K562 (cell line): ENCODE data around the gene ASB7. TPM values are rescaled to one million over a fixed set of nuclear protein-coding genes. Genes with fewer than 3 reads are reported as not detected.

Source experiments
- ATAC-seq: fragments of 200-7000 bp; cut with Tn5 transposase; 3 replicates; pipeline ENCODE4 v1.9.1; 2020; ENCODE audit warnings: moderate library complexity
- BruUV-seq: library from RNA; stranded (reverse); fragments of 400-500 nt; replicated peaks from 2 replicates; lab custom pipeline; 2021; lab: Mats Ljungman, UMichigan
- CTCF ChIA-PET: fragments of 300-600 bp; formaldehyde crosslinking; extraction: SDS; loops from one replicate; lab custom pipeline; 2021; ENCODE audit warnings: low intra/inter-chr PET ratio; lab: Yijun Ruan, JAX
- POLR2A ChIA-PET: fragments of 300-600, 350-650 bp; sonication (Branson Sonifier 250); formaldehyde crosslinking; extraction: SDS; loops from one replicate; lab custom pipeline; 2021; ENCODE audit warnings: antibody characterized with exemption, inconsistent platforms; lab: Yijun Ruan, JAX
- DNase-seq, 4 experiments: peaks; one replicate each; pipeline versions ENCODE4 v3.0.0 to v3.0.0-alpha.2; 2011 to 2018; ENCODE audit warnings: low spot score in 3 of 4, mixed read lengths in 3 of 4; ENCODE audit errors: extremely low read depth in 1 of 4
- FAIRE-seq: peaks from 2 replicates; lab custom pipeline; 2011; peaks lifted over from hg19 to GRCh38; lab: Jason Lieb, UNC
- H2AFZ ChIP-seq: 2 replicates; pipeline ENCODE4 v1.6.0; 2011; ENCODE audit warnings: low read depth, low read length, control low read depth, inconsistent platforms
- H3K27ac ChIP-seq: fragments of 200-600 bp; 3 replicates; pipeline ENCODE4 v1.8.0; 2011; ENCODE audit warnings: low read depth, mild to moderate bottlenecking, control low read depth, inconsistent platforms, low read length, moderate library complexity, mixed read lengths; ENCODE audit errors: extremely low read depth
- H3K27me3 ChIP-seq, 2 experiments: fragments of 300-600 bp in 1 of 2; 2 replicates in 1 of 2; 3 replicates in 1 of 2; pipeline versions ENCODE4 v1.6.0 to v1.8.0; 2011; ENCODE audit warnings: inconsistent platforms in 2 of 2, low read length in 2 of 2, mild to moderate bottlenecking in 1 of 2, mixed read lengths in 1 of 2, moderate library complexity in 1 of 2; ENCODE audit not compliant: control insufficient read depth in 2 of 2, insufficient read depth in 2 of 2
- H3K36me3 ChIP-seq: fragments of 300-600 bp; 3 replicates; pipeline ENCODE4 v1.8.0; 2011; ENCODE audit warnings: mild to moderate bottlenecking, low read length, inconsistent platforms; ENCODE audit not compliant: control insufficient read depth, insufficient read depth
- H3K4me1 ChIP-seq, 2 experiments: fragments of 200-600 bp in 1 of 2; replicated peaks in 1 of 2; 2 replicates in 1 of 2; 3 replicates in 1 of 2; pipeline versions ENCODE4 v1.5.1 to v1.8.0; 2011; ENCODE audit warnings: inconsistent platforms in 2 of 2, low read length in 2 of 2, mild to moderate bottlenecking in 1 of 2, mixed read lengths in 1 of 2, moderate library complexity in 1 of 2; ENCODE audit not compliant: control insufficient read depth in 2 of 2, insufficient read depth in 2 of 2
- H3K4me2 ChIP-seq: 2 replicates; pipeline ENCODE4 v1.6.1; 2011; ENCODE audit warnings: low read length, control low read depth, inconsistent platforms, mixed read lengths; ENCODE audit not compliant: insufficient read depth
- H3K4me3 ChIP-seq: fragments of 200-600 bp; sonication (generic), shearing (Covaris generic); 2 replicates; pipeline ENCODE4 v1.5.1; 2016; ENCODE audit warnings: control low read depth, inconsistent platforms
- H3K79me2 ChIP-seq: fragments of 200-600 bp; 3 replicates; pipeline ENCODE4 v1.8.0; 2011; ENCODE audit warnings: low read length, inconsistent platforms; ENCODE audit not compliant: control insufficient read depth, insufficient read depth
- H3K9ac ChIP-seq, 2 experiments: 2 replicates each; pipeline versions ENCODE4 v1.6.0 to v1.6.1; 2011; ENCODE audit warnings: low read depth in 2 of 2, low read length in 2 of 2, control low read depth in 1 of 2, inconsistent platforms in 1 of 2, mild to moderate bottlenecking in 1 of 2, mixed read lengths in 1 of 2; ENCODE audit not compliant: insufficient read depth in 1 of 2
- H3K9me1 ChIP-seq: one replicate; pipeline ENCODE4 v1.6.0; 2011; ENCODE audit warnings: inconsistent platforms, mild to moderate bottlenecking, low read length, moderate library complexity; ENCODE audit not compliant: control insufficient read depth, insufficient read depth
- H3K9me3 ChIP-seq: replicated peaks from 2 replicates; pipeline ENCODE4 v1.5.1; 2011; ENCODE audit warnings: low read depth, low read length, inconsistent platforms; ENCODE audit not compliant: control insufficient read depth, insufficient read depth
- H4K20me1 ChIP-seq: replicated peaks from 2 replicates; pipeline ENCODE4 v1.6.1; 2011; ENCODE audit warnings: low read length, inconsistent platforms, mixed read lengths; ENCODE audit not compliant: control insufficient read depth, insufficient read depth
- BRD4 ChIP-seq: fragments of 200-600 bp; sonication (generic); IDR thresholded peaks from 2 replicates; pipeline ENCODE4 v1.6.1; 2017; ENCODE audit warnings: inconsistent platforms
- HMG20B ChIP-seq: fragments of 250-450 bp; sonication (Bioruptor Pico); IDR thresholded peaks from 2 replicates; pipeline ENCODE4 v1.5.0; 2021; ENCODE audit warnings: mild to moderate bottlenecking
- ILF3 ChIP-seq: fragments of 450-650 bp; IDR thresholded peaks from 2 replicates; pipeline ENCODE4 v1.6.1; 2018; ENCODE audit warnings: antibody characterized with exemption, mild to moderate bottlenecking, moderate library complexity, borderline replicate concordance
- SMARCE1 ChIP-seq: fragments of 450-650 bp; IDR thresholded peaks from 2 replicates; pipeline ENCODE4 v1.7.1; 2016; ENCODE audit warnings: mild to moderate bottlenecking
- TCF7 ChIP-seq: sonication (generic); IDR thresholded peaks from 2 replicates; pipeline ENCODE4 v1.6.1; 2016; ENCODE audit warnings: antibody characterized with exemption, borderline replicate concordance
- THAP7 ChIP-seq: fragments of 250-450 bp; sonication (Bioruptor Pico); IDR thresholded peaks from 2 replicates; pipeline ENCODE4 v1.5.0; 2021
- TOE1 ChIP-seq, 2 experiments: fragments of 450-650 bp in 1 of 2; sonication (generic) in 1 of 2; formaldehyde crosslinking in 1 of 2; IDR thresholded peaks; 2 replicates each; pipeline versions ENCODE4 v1.7.1 to v1.8.0; 2016 to 2022; ENCODE audit warnings: borderline replicate concordance in 2 of 2, mild to moderate bottlenecking in 2 of 2, antibody characterized with exemption in 1 of 2, inconsistent platforms in 1 of 2, low read depth in 1 of 2, missing genetic modification reagents in 1 of 2, moderate library complexity in 1 of 2
- ZNF431 ChIP-seq: sonication (generic); formaldehyde crosslinking; IDR thresholded peaks from 2 replicates; pipeline ENCODE4 v1.8.0; 2022; ENCODE audit warnings: mild to moderate bottlenecking, missing genetic modification reagents
- ZNF445 ChIP-seq: fragments of 250-450 bp; sonication (Bioruptor Pico); IDR thresholded peaks from 2 replicates; pipeline ENCODE4 v1.4.0; 2020; ENCODE audit warnings: low read depth, mild to moderate bottlenecking, moderate library complexity
- ZNF609 ChIP-seq: sonication (generic); formaldehyde crosslinking; IDR thresholded peaks from 2 replicates; pipeline ENCODE4 v1.8.1; 2023; ENCODE audit warnings: missing genetic modification reagents, mild to moderate bottlenecking, borderline replicate concordance
- WGBS: fragments of 100-300 bp; shearing (Covaris generic); methylation state at CpG from one replicate; pipeline ENCODE4 v1.1.6; 2016; ENCODE audit warnings: low coverage, mixed read lengths; ENCODE audit not compliant: insufficient coverage; ENCODE audit errors: missing lambda C conversion rate; 5-methylcytosine and 5-hydroxymethylcytosine counted together
- in situ Hi-C: fragments of 300-500 bp; cut with MboI; formaldehyde crosslinking; loops from 4 replicates; pipeline ENCODE4 v1.15.0; 2018; ENCODE audit warnings: inconsistent platforms, mixed read lengths
- intact Hi-C: fragments of 100-400 bp; cut with micrococcal nuclease; formaldehyde crosslinking; loops from 2 replicates; pipeline ENCODE4 v1.14.2; 2022
- polyA plus RNA-seq, 8 experiments: library from polyadenylated mRNA; depleted of rRNA in 4 of 8; stranded (reverse) in 5 of 8; unstranded in 3 of 8; fragments of >200 nt; fragmentation: Nextera tagmentation in 2 of 8; fragmentation: Illumina TruSeq in 1 of 8; extraction: Ambion mirVana in 2 of 8; extraction: Trizol in 1 of 8; gene quantifications; 2 replicates each; pipeline versions ENCODE4 v1.2.1 to v1.2.3, GENCODE V29; 2011 to 2014; ENCODE audit warnings: inconsistent platforms in 1 of 8, missing spikeins in 1 of 8
- total RNA-seq, 7 experiments: library from RNA; depleted of rRNA in 6 of 7; stranded (reverse); fragments of >200 nt in 6 of 7; fragmentation: Illumina TruSeq in 2 of 7; extraction: Trizol in 2 of 7; gene quantifications; 2 replicates each; pipeline versions ENCODE4 v1.2.1 to v1.2.3, GENCODE V29; 2011 to 2021; ENCODE audit warnings: low replicate concordance in 1 of 7
- TF ChIP-seq, protein P1 (sequence below): sonication (generic); formaldehyde crosslinking; IDR thresholded peaks from 2 replicates; pipeline ENCODE4 v1.8.0; 2022; ENCODE audit warnings: missing genetic modification reagents, mild to moderate bottlenecking, borderline replicate concordance
- TF ChIP-seq, protein P2 (sequence below): sonication (generic); formaldehyde crosslinking; IDR thresholded peaks from 2 replicates; pipeline ENCODE4 v1.8.1; 2023; ENCODE audit warnings: mild to moderate bottlenecking, missing genetic modification reagents

ASB7 gene
- total and polyA plus RNA-seq, 9 of the 15 experiments (the other 6 are each of a cell fraction or from before 2014, with no cell fraction given), result 1.8 to 10.1 (median 6.8) TPM

DNA sequence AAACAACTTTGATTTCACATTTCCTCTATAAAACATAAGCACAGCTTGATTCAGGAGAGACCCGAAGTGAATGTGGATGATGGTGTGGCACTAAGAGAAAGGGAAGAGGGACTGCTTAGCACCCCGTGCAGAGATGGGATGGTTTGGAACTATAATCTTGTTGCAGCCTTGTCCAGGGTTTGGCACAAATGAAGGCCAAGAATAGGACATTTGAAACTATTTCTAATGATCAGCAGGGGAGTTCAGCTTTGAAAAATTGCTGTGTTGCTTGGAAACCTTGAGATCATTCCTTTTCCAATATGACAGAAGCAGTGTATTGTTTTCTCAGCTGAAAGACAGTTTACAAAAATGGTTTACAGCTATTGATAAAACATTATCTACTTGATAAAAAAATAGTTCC is 49.7 kb downstream of the ASB7 start:
- no peak overlapping the region for H3K27ac ChIP-seq
- no peak overlapping the region for H3K9ac ChIP-seq
- CTCF ChIA-PET, result no interaction called here
- no peaks in the 10 kb centered on the region for H3K79me2 ChIP-seq
- POLR2A ChIA-PET, result no interaction called here
- no peak for ATAC-seq
- WGBS, result 40% methylated on average over 2 of the region's 2 CpGs
- no peak for FAIRE-seq
- intact Hi-C loops, result no loop called here
- no peak for TF ChIP-seq SMARCE1
- no peak for TF ChIP-seq ZNF431 (CRISPR knock-in tag)
- no peak for TF ChIP-seq ZNF445 (CRISPR knock-in tag)
- no peak for TF ChIP-seq ILF3
- TF ChIP-seq TCF7, result no peak
- TF ChIP-seq THAP7 (CRISPR knock-in tag), result no peak
- TF ChIP-seq, protein P1, sequence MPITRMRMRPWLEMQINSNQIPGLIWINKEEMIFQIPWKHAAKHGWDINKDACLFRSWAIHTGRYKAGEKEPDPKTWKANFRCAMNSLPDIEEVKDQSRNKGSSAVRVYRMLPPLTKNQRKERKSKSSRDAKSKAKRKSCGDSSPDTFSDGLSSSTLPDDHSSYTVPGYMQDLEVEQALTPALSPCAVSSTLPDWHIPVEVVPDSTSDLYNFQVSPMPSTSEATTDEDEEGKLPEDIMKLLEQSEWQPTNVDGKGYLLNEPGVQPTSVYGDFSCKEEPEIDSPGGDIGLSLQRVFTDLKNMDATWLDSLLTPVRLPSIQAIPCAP (CRISPR knock-in tag), result no peak
- TF ChIP-seq BRD4, result no peak
- no peak for TF ChIP-seq HMG20B (CRISPR knock-in tag)
- TF ChIP-seq, protein P2, sequence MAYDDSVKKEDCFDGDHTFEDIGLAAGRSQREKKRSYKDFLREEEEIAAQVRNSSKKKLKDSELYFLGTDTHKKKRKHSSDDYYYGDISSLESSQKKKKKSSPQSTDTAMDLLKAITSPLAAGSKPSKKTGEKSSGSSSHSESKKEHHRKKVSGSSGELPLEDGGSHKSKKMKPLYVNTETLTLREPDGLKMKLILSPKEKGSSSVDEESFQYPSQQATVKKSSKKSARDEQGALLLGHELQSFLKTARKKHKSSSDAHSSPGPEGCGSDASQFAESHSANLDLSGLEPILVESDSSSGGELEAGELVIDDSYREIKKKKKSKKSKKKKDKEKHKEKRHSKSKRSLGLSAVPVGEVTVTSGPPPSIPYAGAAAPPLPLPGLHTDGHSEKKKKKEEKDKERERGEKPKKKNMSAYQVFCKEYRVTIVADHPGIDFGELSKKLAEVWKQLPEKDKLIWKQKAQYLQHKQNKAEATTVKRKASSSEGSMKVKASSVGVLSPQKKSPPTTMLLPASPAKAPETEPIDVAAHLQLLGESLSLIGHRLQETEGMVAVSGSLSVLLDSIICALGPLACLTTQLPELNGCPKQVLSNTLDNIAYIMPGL (CRISPR knock-in tag), result no peak
- TF ChIP-seq ZNF609 (CRISPR knock-in tag), result no peak
- no peak for TF ChIP-seq TOE1 (IDR thresholded peaks at IDR 0.05; ENCODE audit: borderline replicate concordance)
- no peak for TF ChIP-seq TOE1 (CRISPR knock-in tag; IDR thresholded peaks at IDR 0.05; ENCODE audit: borderline replicate concordance, low read depth)
- no peak overlapping the region for H3K4me3 ChIP-seq
- H3K9me1 ChIP-seq, result no peaks in the 10 kb centered on the region
- H3K4me1 ChIP-seq, result no peaks in the 10 kb centered on the region
- BruUV-seq, result no TSS peak
- no peak for DNase-seq
- in situ Hi-C loops, result no loop called here
- H3K9me3 ChIP-seq, result no peaks in the 10 kb centered on the region
- H3K4me2 ChIP-seq, result no peak overlapping the region
- H3K36me3 ChIP-seq, result no peaks in the 10 kb centered on the region
- no peak overlapping the region for H2AFZ ChIP-seq
- peaks cover 4 to 17% of the 10 kb centered on the region in 2 experiments; a peak in 3 of 5 replicates for H3K27me3 ChIP-seq
- H4K20me1 ChIP-seq, result no peaks in the 10 kb centered on the region; the same call in 1 of the 2 replicates
